Mesenchymal stem cell (in vitro differentiated cells and primary cell): ENCODE data around the gene NDUFV1.
"Not testable (repeated sequence)": the region's sequence is repeated elsewhere in the genome, so short reads cannot be mapped to it uniquely, and the experiment has no call there.

Experiments
- DNase-seq: peaks from one replicate; pipeline ENCODE4 v3.0.0-alpha.2; 2013
- H2AFZ ChIP-seq: one replicate; pipeline ENCODE4 v1.6.1; 2013; ENCODE audit warnings: low read depth, mild to moderate bottlenecking, control low read depth, inconsistent platforms, low read length, moderate library complexity
- H2AK5ac ChIP-seq: 2 replicates; pipeline ENCODE4 v1.6.1; 2013; ENCODE audit warnings: low read length, moderate library complexity, mild to moderate bottlenecking, inconsistent platforms; ENCODE audit not compliant: severe bottlenecking
- H2BK120ac ChIP-seq: one replicate; pipeline ENCODE4 v1.6.1; 2013; ENCODE audit warnings: low read depth, mild to moderate bottlenecking, inconsistent platforms, low read length, moderate library complexity
- H2BK12ac ChIP-seq, 2 experiments: one replicate each; pipeline ENCODE4 v1.6.1; 2013; ENCODE audit warnings: inconsistent platforms in 2 of 2, low read length in 2 of 2, mild to moderate bottlenecking in 2 of 2, moderate library complexity in 2 of 2, control low read depth in 1 of 2
- H2BK15ac ChIP-seq: one replicate; pipeline ENCODE4 v1.6.1; 2013; ENCODE audit warnings: mild to moderate bottlenecking, low read depth, inconsistent platforms; ENCODE audit not compliant: poor library complexity, severe bottlenecking
- H2BK5ac ChIP-seq: 2 replicates; pipeline ENCODE4 v1.6.1; 2013; ENCODE audit warnings: low read depth, mild to moderate bottlenecking, low read length, control low read depth, inconsistent platforms; ENCODE audit not compliant: poor library complexity, severe bottlenecking
- H3K14ac ChIP-seq, 2 experiments: one replicate each; pipeline ENCODE4 v1.6.1; 2013; ENCODE audit warnings: inconsistent platforms in 2 of 2, low read length in 2 of 2, control low read depth in 1 of 2, mild to moderate bottlenecking in 1 of 2, moderate library complexity in 1 of 2
- H3K18ac ChIP-seq, 2 experiments: one replicate each; pipeline ENCODE4 v1.6.1; 2013; ENCODE audit warnings: inconsistent platforms in 2 of 2, low read length in 2 of 2, control low read depth in 1 of 2, low read depth in 1 of 2, mild to moderate bottlenecking in 1 of 2
- H3K23ac ChIP-seq, 2 experiments: one replicate each; pipeline ENCODE4 v1.6.1; 2013; ENCODE audit warnings: inconsistent platforms in 2 of 2, low read length in 2 of 2, mild to moderate bottlenecking in 2 of 2, moderate library complexity in 2 of 2, control low read depth in 1 of 2
- H3K27ac ChIP-seq: 2 replicates; pipeline ENCODE4 v1.5.1; 2013; ENCODE audit warnings: mild to moderate bottlenecking, moderate library complexity, low read length, control low read depth, inconsistent platforms; ENCODE audit not compliant: poor library complexity, severe bottlenecking
- H3K27me3 ChIP-seq, 2 experiments: 2 replicates each; pipeline versions ENCODE4 v1.6.1 to v1.7.0; 2013; ENCODE audit warnings: low read length in 2 of 2, mild to moderate bottlenecking in 2 of 2, moderate library complexity in 2 of 2, control low read depth in 1 of 2, inconsistent platforms in 1 of 2; ENCODE audit not compliant: control insufficient read depth in 1 of 2, insufficient read depth in 1 of 2
- H3K36me3 ChIP-seq, 2 experiments: 2 replicates each; pipeline versions ENCODE4 v1.6.1 to v1.7.0; 2013; ENCODE audit warnings: low read length in 2 of 2, control low read depth in 1 of 2, inconsistent platforms in 1 of 2, low read depth in 1 of 2, mild to moderate bottlenecking in 1 of 2; ENCODE audit not compliant: insufficient read depth in 2 of 2, control insufficient read depth in 1 of 2
- H3K4ac ChIP-seq, 2 experiments: one replicate each; pipeline ENCODE4 v1.6.1; 2013; ENCODE audit warnings: inconsistent platforms in 2 of 2, low read length in 2 of 2, mild to moderate bottlenecking in 2 of 2, moderate library complexity in 2 of 2, control low read depth in 1 of 2, low read depth in 1 of 2
- H3K4me1 ChIP-seq: 2 replicates; pipeline ENCODE4 v1.6.1; 2013; ENCODE audit warnings: low read depth, low read length, control low read depth; ENCODE audit not compliant: control insufficient read depth, insufficient read depth
- H3K4me2 ChIP-seq: 2 replicates; pipeline ENCODE4 v1.6.1; 2013; ENCODE audit warnings: low read length, mild to moderate bottlenecking, inconsistent platforms; ENCODE audit not compliant: poor library complexity, severe bottlenecking
- H3K4me3 ChIP-seq, 2 experiments: 2 replicates each; pipeline versions ENCODE4 v1.5.1 to v1.7.0; 2013; ENCODE audit warnings: low read length in 2 of 2, mild to moderate bottlenecking in 2 of 2, control low read depth in 1 of 2, low read depth in 1 of 2; ENCODE audit not compliant: insufficient read depth in 1 of 2
- H3K79me1 ChIP-seq: replicated peaks from 2 replicates; pipeline ENCODE4 v1.6.1; 2013; ENCODE audit warnings: mild to moderate bottlenecking, control low read depth, low read length, inconsistent platforms; ENCODE audit not compliant: poor library complexity, severe bottlenecking
- H3K9ac ChIP-seq: 2 replicates; pipeline ENCODE4 v1.7.0; 2013; ENCODE audit warnings: mild to moderate bottlenecking, low read length, moderate library complexity
- H3K9me3 ChIP-seq: 2 replicates; pipeline ENCODE4 v1.7.0; 2013; ENCODE audit warnings: mild to moderate bottlenecking, low read length; ENCODE audit not compliant: control insufficient read depth
- H4K8ac ChIP-seq: one replicate; pipeline ENCODE4 v1.6.1; 2013; ENCODE audit warnings: inconsistent platforms, mild to moderate bottlenecking, low read length, moderate library complexity
- H4K91ac ChIP-seq: one replicate; pipeline ENCODE4 v1.6.1; 2013; ENCODE audit warnings: mild to moderate bottlenecking, low read length, inconsistent platforms
- WGBS: methylation state at CpG from one replicate; pipeline ENCODE4 v1.1.7; 2013; ENCODE audit warnings: mixed read lengths; 5-methylcytosine and 5-hydroxymethylcytosine counted together

The NDUFV1 gene

GRCh38 chr11:67654225-67654624 lies 47.5 kb downstream of the NDUFV1 start:
- no peak overlapping the region for H3K4me3 ChIP-seq
- 81% methylated on average over 9 of the region's 9 CpGs for WGBS
- H3K4me1 ChIP-seq = peaks cover 3% of the 10 kb centered on the region
- H2BK5ac ChIP-seq = no peak overlapping the region
- no peak overlapping the region for H3K9ac ChIP-seq
- no peak overlapping the region for H4K91ac ChIP-seq
- H3K79me1 ChIP-seq = no peaks in the 10 kb centered on the region
- no peak overlapping the region for H2BK120ac ChIP-seq
- no peak overlapping the region for H3K4me2 ChIP-seq
- H3K23ac ChIP-seq = no peak overlapping the region
- H3K27ac ChIP-seq = no peak overlapping the region
- H2AFZ ChIP-seq = no peak overlapping the region
- no peak overlapping the region for H3K4ac ChIP-seq
- H4K8ac ChIP-seq = no peak overlapping the region
- H3K18ac ChIP-seq = no peak overlapping the region
- no peaks in the 10 kb centered on the region for H3K36me3 ChIP-seq
- H2BK12ac ChIP-seq = no peak overlapping the region
- H3K27me3 ChIP-seq = peaks cover 4 to 18% of the 10 kb centered on the region in 2 experiments
- no peak for DNase-seq
- no peak overlapping the region for H2AK5ac ChIP-seq
- no peak overlapping the region for H3K14ac ChIP-seq
- H2BK15ac ChIP-seq = no peak overlapping the region
- H3K9me3 ChIP-seq = no peaks in the 10 kb centered on the region

- H3K9me3 ChIP-seq = no peaks in the 10 kb centered on the region
- no peak overlapping the region for H3K18ac ChIP-seq
- H3K4ac ChIP-seq = no peak overlapping the region
- WGBS = 74% methylated on average over 4 of the region's 4 CpGs
- H3K9ac ChIP-seq = no peak overlapping the region
- no peak overlapping the region for H2BK5ac ChIP-seq
- no peak overlapping the region for H2AK5ac ChIP-seq
- H2AFZ ChIP-seq = no peak overlapping the region
- no peak overlapping the region for H2BK120ac ChIP-seq
- no peak overlapping the region for H4K91ac ChIP-seq
- no peak overlapping the region for H4K8ac ChIP-seq
- H3K4me3 ChIP-seq = no peak overlapping the region
- no peak overlapping the region for H3K27ac ChIP-seq
- no peak overlapping the region for H3K23ac ChIP-seq
- no peak overlapping the region for H3K14ac ChIP-seq
- no peak overlapping the region for H3K4me2 ChIP-seq
- no peaks in the 10 kb centered on the region for H3K79me1 ChIP-seq
- H3K4me1 ChIP-seq = no peaks in the 10 kb centered on the region
- no peak overlapping the region for H2BK12ac ChIP-seq
- DNase-seq = no peak
- H3K27me3 ChIP-seq = peaks cover 4 to 16% of the 10 kb centered on the region in 2 experiments
- H3K36me3 ChIP-seq = no peaks in the 10 kb centered on the region
- no peak overlapping the region for H2BK15ac ChIP-seq
Measured at GRCh38 chr11:67656278-67656922, 49.7 kb downstream of the NDUFV1 start.

- Histone ChIP-seq H2BK15ac (no peak overlapping the region), H2BK12ac (no peak overlapping the region)
Measured at GRCh38 chr11:67657300-67657699, 50.6 kb downstream of the NDUFV1 start.

GRCh38 chr11:67659651-67660165 lies 53.0 kb downstream of the NDUFV1 start:
- not testable (repeated sequence) for H2BK12ac ChIP-seq, H2BK15ac ChIP-seq, H3K4me3 ChIP-seq, H2BK120ac ChIP-seq, H3K36me3 ChIP-seq, H3K18ac ChIP-seq, H3K14ac ChIP-seq, H2AFZ ChIP-seq, H3K4ac ChIP-seq, H2BK5ac ChIP-seq, H3K23ac ChIP-seq, H3K27ac ChIP-seq, H3K9me3 ChIP-seq, H4K91ac ChIP-seq, H3K79me1 ChIP-seq, H4K8ac ChIP-seq, H3K4me2 ChIP-seq, H3K9ac ChIP-seq, H3K4me1 ChIP-seq, DNase-seq, H2AK5ac ChIP-seq
- peaks cover 15 to 37% of the 10 kb centered on the region in 2 experiments for H3K27me3 ChIP-seq
- WGBS = 69% methylated on average over 3 of the region's 5 CpGs

More at GRCh38 chr11:67657300-67657699, 50.6 kb downstream of the NDUFV1 start:
- no peak overlapping the region for H2BK120ac ChIP-seq
- no peak overlapping the region for H3K27ac ChIP-seq
- peak overlapping the region; percentile 56 for H3K9ac ChIP-seq
- H2AFZ ChIP-seq = no peak overlapping the region
- no peak overlapping the region for H3K23ac ChIP-seq
- no peaks in the 10 kb centered on the region for H3K4me1 ChIP-seq
- 7% methylated on average over 2 of the region's 3 CpGs for WGBS
- no peak overlapping the region for H3K14ac ChIP-seq
- no peaks in the 10 kb centered on the region for H3K9me3 ChIP-seq
- H4K8ac ChIP-seq = no peak overlapping the region
- no peak overlapping the region for H3K4me3 ChIP-seq
- H3K4ac ChIP-seq = no peak overlapping the region
- H2AK5ac ChIP-seq = no peak overlapping the region
- peaks cover 10 to 25% of the 10 kb centered on the region in 2 experiments for H3K27me3 ChIP-seq
- no peak for DNase-seq
- H3K4me2 ChIP-seq = no peak overlapping the region
- no peak overlapping the region for H2BK5ac ChIP-seq
- no peaks in the 10 kb centered on the region for H3K79me1 ChIP-seq
- no peaks in the 10 kb centered on the region for H3K36me3 ChIP-seq
- no peak overlapping the region for H3K18ac ChIP-seq
- H4K91ac ChIP-seq = no peak overlapping the region
